Measurements from ENCODE around the gene CDO1. TPM values are rescaled to one million over a fixed set of nuclear protein-coding genes. Genes with fewer than 3 reads are reported as not detected.

The CDO1 gene
- 8.0 and 19.0 TPM in 2 replicates for total RNA-seq

GRCh38 chr5:115816226-115817081 lies at the start of gene CDO1:
CDO1 (minus strand) TSS chr5:115816659; CDS start chr5:115816397, 262 bp downstream.

GRCh38 chr5:115841382-115842088 lies 25.1 kb upstream of the CDO1 start, which contains the start of the genes AP3S1 and ATG12:
AP3S1 (plus strand) TSS chr5:115841935; CDS start chr5:115842038, 103 bp downstream.
ATG12 (minus strand) TSS chr5:115841565; CDS start chr5:115841552, 13 bp downstream.

Other genes starting within 250 kb of the CDO1 start
- 4.5 and 5.2 TPM in 2 replicates for gene TICAM2, start 214.2 kb downstream of the CDO1 start, total RNA-seq
- 58.6 and 71.6 TPM in 2 replicates for gene TMED7, start 190.6 kb downstream of the CDO1 start, total RNA-seq
- 48.2 and 52.3 TPM in 2 replicates for gene ATG12, start 24.9 kb upstream of the CDO1 start, total RNA-seq
- gene AP3S1, start 25.3 kb upstream of the CDO1 start, total RNA-seq = 106 and 112 TPM in 2 replicates
- gene LVRN, start 145.8 kb upstream of the CDO1 start, total RNA-seq = under 0.01 TPM in 2 replicates
- gene ARL14EPL, start 215.8 kb upstream of the CDO1 start, total RNA-seq = 0.17 TPM in 1 of 2 replicates, not detected in the other